ENCODE data around the gene TMEM63A.
"Not testable (repeated sequence)": the region's sequence is repeated elsewhere in the genome, so short reads cannot be mapped to it uniquely, and the experiment has no call there.

TMEM63A gene

GRCh38 chr1:225845571-225846259 is 36.5 kb downstream of the TMEM63A start:
- peak; percentile 36 for DNase-seq (ENCODE audit: low spot score)

GRCh38 chr1:225845097-225845496 is 37.1 kb downstream of the TMEM63A start:
- DNase-seq (ENCODE audit: low spot score) = no peak

- no peak for DNase-seq (ENCODE audit: low spot score)
These were observed 37.7 kb downstream of the TMEM63A start for GRCh38 chr1:225844236-225845061.

GRCh38 chr1:225843426-225843795 is 38.8 kb downstream of the TMEM63A start:
- no peak for DNase-seq (ENCODE audit: low spot score)

- no peak for DNase-seq (ENCODE audit: low spot score)
These were observed 39.3 kb downstream of the TMEM63A start for GRCh38 chr1:225842788-225843425.

- DNase-seq (ENCODE audit: low spot score) = no peak
These were observed 40.1 kb downstream of the TMEM63A start for GRCh38 chr1:225842074-225842473.

GRCh38 chr1:225840713-225841112 is 41.5 kb downstream of the TMEM63A start:
- no peak for DNase-seq (ENCODE audit: low spot score)

GRCh38 chr1:225840223-225840610 is 42.0 kb downstream of the TMEM63A start:
- DNase-seq (ENCODE audit: low spot score) = no peak

GRCh38 chr1:225838793-225839192 is 43.4 kb downstream of the TMEM63A start:
- DNase-seq (ENCODE audit: low spot score) = no peak

GRCh38 chr1:225836296-225836695 is 45.9 kb downstream of the TMEM63A start:
- not testable (repeated sequence) for DNase-seq (ENCODE audit: low spot score)

- no peak for DNase-seq (ENCODE audit: low spot score)
These were observed 46.3 kb downstream of the TMEM63A start for GRCh38 chr1:225835856-225836255.

GRCh38 chr1:225834417-225835329 is 47.5 kb downstream of the TMEM63A start:
- DNase-seq (ENCODE audit: low spot score) = no peak

GRCh38 chr1:225830841-225831240 is 51.3 kb downstream of the TMEM63A start:
- DNase-seq (ENCODE audit: low spot score) = no peak

- DNase-seq (ENCODE audit: low spot score) = no peak
These were observed 53.4 kb downstream of the TMEM63A start for GRCh38 chr1:225828706-225829345.

GRCh38 chr1:225827076-225827475 is 55.1 kb downstream of the TMEM63A start:
- no peak for DNase-seq (ENCODE audit: low spot score)

- DNase-seq (ENCODE audit: low spot score) = no peak
These were observed 56.6 kb downstream of the TMEM63A start for GRCh38 chr1:225825607-225826007.

GRCh38 chr1:225825078-225825477 is 57.1 kb downstream of the TMEM63A start:
- DNase-seq (ENCODE audit: low spot score) = no peak

GRCh38 chr1:225824533-225824941 is 57.6 kb downstream of the TMEM63A start:
- DNase-seq (ENCODE audit: low spot score) = no peak

- DNase-seq (ENCODE audit: low spot score) = no peak
These were observed 58.3 kb downstream of the TMEM63A start for GRCh38 chr1:225823811-225824261.

- DNase-seq (ENCODE audit: low spot score) = no peak
These were observed 59.4 kb downstream of the TMEM63A start for GRCh38 chr1:225822655-225823403.
